ENCODE measurements around the gene PDCD5.

PDCD5 gene

DNA sequence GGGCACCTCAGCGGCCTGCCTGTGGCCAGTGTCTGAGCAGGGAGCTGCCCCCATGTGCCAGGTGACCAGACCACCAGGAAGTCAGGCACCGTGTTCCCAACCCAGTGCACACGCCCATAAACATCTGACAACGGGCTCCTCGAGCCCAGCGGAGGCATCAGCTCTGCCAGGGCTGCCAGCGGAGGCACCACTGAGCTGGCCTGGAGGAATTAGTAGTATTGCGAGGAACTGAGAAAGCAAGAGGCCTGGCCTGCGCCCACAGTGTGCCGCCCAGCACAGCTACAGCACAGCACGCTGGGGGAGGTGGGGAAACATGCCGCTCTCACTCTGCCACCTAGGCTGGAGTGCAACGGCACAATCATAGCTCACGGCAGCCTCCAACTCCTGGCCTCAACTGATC, 49.3 kb downstream of the PDCD5 start:
- DNase-seq (ENCODE audit: low read depth) = no peak
- H3K4me3 ChIP-seq (replicated peaks; ENCODE audit: low read depth, low read length) = no peak overlapping the region
- TF ChIP-seq, protein P1, sequence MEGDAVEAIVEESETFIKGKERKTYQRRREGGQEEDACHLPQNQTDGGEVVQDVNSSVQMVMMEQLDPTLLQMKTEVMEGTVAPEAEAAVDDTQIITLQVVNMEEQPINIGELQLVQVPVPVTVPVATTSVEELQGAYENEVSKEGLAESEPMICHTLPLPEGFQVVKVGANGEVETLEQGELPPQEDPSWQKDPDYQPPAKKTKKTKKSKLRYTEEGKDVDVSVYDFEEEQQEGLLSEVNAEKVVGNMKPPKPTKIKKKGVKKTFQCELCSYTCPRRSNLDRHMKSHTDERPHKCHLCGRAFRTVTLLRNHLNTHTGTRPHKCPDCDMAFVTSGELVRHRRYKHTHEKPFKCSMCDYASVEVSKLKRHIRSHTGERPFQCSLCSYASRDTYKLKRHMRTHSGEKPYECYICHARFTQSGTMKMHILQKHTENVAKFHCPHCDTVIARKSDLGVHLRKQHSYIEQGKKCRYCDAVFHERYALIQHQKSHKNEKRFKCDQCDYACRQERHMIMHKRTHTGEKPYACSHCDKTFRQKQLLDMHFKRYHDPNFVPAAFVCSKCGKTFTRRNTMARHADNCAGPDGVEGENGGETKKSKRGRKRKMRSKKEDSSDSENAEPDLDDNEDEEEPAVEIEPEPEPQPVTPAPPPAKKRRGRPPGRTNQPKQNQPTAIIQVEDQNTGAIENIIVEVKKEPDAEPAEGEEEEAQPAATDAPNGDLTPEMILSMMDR (IDR thresholded peaks at IDR 0.05; ENCODE audit: low read length, missing control alignments) = no peak

DNA sequence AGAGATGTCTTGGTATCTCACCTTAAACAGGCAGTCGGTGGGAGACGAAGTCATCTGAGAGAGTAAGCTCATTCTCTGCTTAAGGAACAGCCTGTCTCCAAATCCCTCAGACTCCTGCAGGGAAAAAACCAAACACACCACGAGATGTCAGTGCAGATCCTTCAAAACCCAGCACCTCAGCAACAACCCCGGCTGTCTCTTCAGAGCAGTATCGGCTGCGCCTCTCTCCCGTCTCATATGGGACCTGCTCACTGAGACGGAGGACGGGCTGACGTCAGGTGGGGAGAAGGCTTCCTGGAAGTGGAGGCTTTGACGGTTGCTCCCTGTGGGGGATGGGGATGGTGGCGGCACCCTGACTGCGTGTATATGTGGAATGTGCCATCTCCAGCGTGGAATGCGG, 50.4 kb downstream of the PDCD5 start:
- TF ChIP-seq, protein P1 (IDR thresholded peaks at IDR 0.05; ENCODE audit: low read length, missing control alignments) = no peak
- no peak overlapping the region for H3K4me3 ChIP-seq (replicated peaks; ENCODE audit: low read depth, low read length)
- DNase-seq (ENCODE audit: low read depth) = no peak
